Thyroid gland (tissue), 4 donors: Measurements from ENCODE around the gene RHEB. TPM values are rescaled to one million over a fixed set of nuclear protein-coding genes. Genes with fewer than 3 reads are reported as not detected.

ENCODE experiments used
- DNase-seq, 2 donors: peaks; one replicate each; pipeline ENCODE4 v3.0.0-alpha.2; 2019
- H3K27ac ChIP-seq, 3 donors: fragments of 200-600 bp; sonication (generic); 1 replicate in 2 of 3; 2 replicates in 1 of 3; pipeline ENCODE4 v1.5.1; 2016 to 2019; ENCODE audit warnings: mild to moderate bottlenecking in 1 of 3, moderate library complexity in 1 of 3
- H3K27me3 ChIP-seq: fragments of 200-600 bp; sonication (generic); one replicate; pipeline ENCODE4 v1.5.1; 2019
- H3K36me3 ChIP-seq, 2 donors: fragments of 200-600 bp; sonication (generic); one replicate each; pipeline ENCODE4 v1.5.1; 2016 to 2019
- H3K4me1 ChIP-seq, 2 donors: fragments of 200-600 bp; sonication (generic); one replicate each; pipeline ENCODE4 v1.5.1; 2017 to 2019
- H3K4me3 ChIP-seq, 3 donors: fragments of 200-600 bp; sonication (generic); replicated peaks in 1 of 3; 1 replicate in 2 of 3; 2 replicates in 1 of 3; pipeline ENCODE4 v1.5.1; 2016; ENCODE audit warnings: mild to moderate bottlenecking in 1 of 3
- H3K9me3 ChIP-seq: fragments of 200-600 bp; sonication (generic); one replicate; pipeline ENCODE4 v1.5.1; 2017
- POLR2A ChIP-seq, 2 donors: fragments of 450-650 bp; IDR thresholded peaks; one replicate each; pipeline ENCODE4 v1.6.1; 2017; ENCODE audit warnings: antibody characterized with exemption in 2 of 2, mild to moderate bottlenecking in 2 of 2, moderate library complexity in 1 of 2
- WGBS, 2 donors: methylation state at CpG; one replicate each; pipeline ENCODE4 v1.1.5; 2017; 5-methylcytosine and 5-hydroxymethylcytosine counted together
- intact Hi-C: fragments of 100-400 bp; cut with DNase I; formaldehyde crosslinking; loops from one replicate; pipeline ENCODE4 v1.15.1; 2023
- total RNA-seq, 4 donors: library from RNA; depleted of rRNA; stranded (reverse); fragments of >200 nt; gene quantifications; one replicate each; pipeline ENCODE4 v1.2.3, GENCODE V29; 2016
- TF ChIP-seq, protein P1 (sequence below), 6 experiments: fragments of 200-600 bp in 3 of 6; fragments of 450-650 bp in 3 of 6; sonication (generic) in 3 of 6; IDR thresholded peaks; one replicate each; pipeline ENCODE4 v1.5.1; 2016 to 2019; ENCODE audit warnings: antibody characterized with exemption in 6 of 6, mild to moderate bottlenecking in 2 of 6, inconsistent platforms in 1 of 6, moderate library complexity in 1 of 6

The RHEB gene
- total RNA-seq, 4 donors from 2014 or later: 88.3 to 104 (median 95.6) TPM

- H3K27ac ChIP-seq: no peak overlapping the region
- WGBS, 2 donors: 89 to 91% methylated on average over 5 of the region's 5 CpGs
- TF ChIP-seq, protein P1, sequence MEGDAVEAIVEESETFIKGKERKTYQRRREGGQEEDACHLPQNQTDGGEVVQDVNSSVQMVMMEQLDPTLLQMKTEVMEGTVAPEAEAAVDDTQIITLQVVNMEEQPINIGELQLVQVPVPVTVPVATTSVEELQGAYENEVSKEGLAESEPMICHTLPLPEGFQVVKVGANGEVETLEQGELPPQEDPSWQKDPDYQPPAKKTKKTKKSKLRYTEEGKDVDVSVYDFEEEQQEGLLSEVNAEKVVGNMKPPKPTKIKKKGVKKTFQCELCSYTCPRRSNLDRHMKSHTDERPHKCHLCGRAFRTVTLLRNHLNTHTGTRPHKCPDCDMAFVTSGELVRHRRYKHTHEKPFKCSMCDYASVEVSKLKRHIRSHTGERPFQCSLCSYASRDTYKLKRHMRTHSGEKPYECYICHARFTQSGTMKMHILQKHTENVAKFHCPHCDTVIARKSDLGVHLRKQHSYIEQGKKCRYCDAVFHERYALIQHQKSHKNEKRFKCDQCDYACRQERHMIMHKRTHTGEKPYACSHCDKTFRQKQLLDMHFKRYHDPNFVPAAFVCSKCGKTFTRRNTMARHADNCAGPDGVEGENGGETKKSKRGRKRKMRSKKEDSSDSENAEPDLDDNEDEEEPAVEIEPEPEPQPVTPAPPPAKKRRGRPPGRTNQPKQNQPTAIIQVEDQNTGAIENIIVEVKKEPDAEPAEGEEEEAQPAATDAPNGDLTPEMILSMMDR (IDR thresholded peaks at IDR 0.05): no peak
- no peak for TF ChIP-seq POLR2A (IDR thresholded peaks at IDR 0.05)
- H3K4me3 ChIP-seq: no peak overlapping the region
- DNase-seq: no peak
- H3K4me1 ChIP-seq: no peaks in the 10 kb centered on the region
- intact Hi-C loops: no loop called here
- H3K9me3 ChIP-seq: no peaks in the 10 kb centered on the region
- H3K27me3 ChIP-seq: no peaks in the 10 kb centered on the region
- H3K36me3 ChIP-seq: peaks cover 8 to 22% of the 10 kb centered on the region in 2 donors
These were observed 40.0 kb upstream of the RHEB start for GRCh38 chr7:151559557-151560183.

DNA sequence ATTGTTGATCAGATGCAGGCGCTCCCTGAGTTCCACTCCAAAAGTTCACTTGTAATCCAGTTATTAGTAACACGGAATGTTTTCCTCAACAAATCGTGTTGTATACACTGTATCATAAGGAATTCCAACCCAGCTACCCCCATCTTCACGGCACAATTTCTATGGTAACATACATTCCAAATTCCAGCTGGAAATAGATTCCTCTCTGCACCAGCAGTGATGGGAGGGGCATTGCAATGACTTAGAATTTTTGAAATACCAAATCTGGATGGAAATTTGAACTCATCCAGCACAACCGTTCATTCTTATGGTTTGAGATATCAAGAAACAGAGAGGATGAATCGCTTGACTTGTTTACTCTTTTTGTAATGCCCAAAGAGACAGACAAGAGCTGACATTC, 38.9 kb upstream of the RHEB start:
- H3K27me3 ChIP-seq: no peaks in the 10 kb centered on the region
- H3K4me1 ChIP-seq: no peaks in the 10 kb centered on the region
- no peak overlapping the region for H3K27ac ChIP-seq
- H3K36me3 ChIP-seq: peaks cover 4 to 18% of the 10 kb centered on the region in 2 donors
- H3K4me3 ChIP-seq: no peak overlapping the region
- intact Hi-C loops: no loop called here
- WGBS, 2 donors: 91 to 92% methylated on average over 6 of the region's 6 CpGs
- no peak for TF ChIP-seq POLR2A (IDR thresholded peaks at IDR 0.05)
- TF ChIP-seq, protein P1 (IDR thresholded peaks at IDR 0.05): no peak
- H3K9me3 ChIP-seq: no peaks in the 10 kb centered on the region
- DNase-seq: no peak

DNA sequence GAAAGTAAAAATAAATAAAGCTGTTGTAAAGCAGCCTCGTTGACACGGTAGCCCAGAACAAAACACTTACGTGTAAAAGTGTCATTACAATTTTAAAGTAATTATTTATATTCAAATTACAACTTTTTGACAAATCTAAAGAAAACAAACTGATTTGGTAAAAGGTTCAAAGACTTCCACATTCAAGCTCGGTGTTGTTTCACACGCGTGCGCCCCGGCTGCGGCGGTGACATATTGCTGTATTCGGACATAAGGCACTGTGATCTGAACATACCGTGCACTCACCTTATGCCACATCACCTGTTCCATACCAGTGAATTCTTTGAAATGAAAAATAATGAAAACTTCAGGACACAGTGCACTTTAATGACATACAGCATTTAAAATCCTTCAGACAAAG, 36.9 kb upstream of the RHEB start:
- TF ChIP-seq POLR2A (IDR thresholded peaks at IDR 0.05): no peak
- TF ChIP-seq, protein P1 (IDR thresholded peaks at IDR 0.05): no peak
- H3K36me3 ChIP-seq: peaks cover 0 to 16% of the 10 kb centered on the region in 2 donors
- no peaks in the 10 kb centered on the region for H3K27me3 ChIP-seq

GRCh38 chr7:151553356-151553755, 33.7 kb upstream of the RHEB start:
- Histone ChIP-seq H3K27me3 (no peaks in the 10 kb centered on the region), H3K9me3 (no peaks in the 10 kb centered on the region), H3K36me3 (peaks cover 0 to 4% of the 10 kb centered on the region in 2 donors), H3K4me3 (no peak overlapping the region), H3K4me1 (peaks cover 14 to 19% of the 10 kb centered on the region in 2 donors), H3K27ac (no peak overlapping the region)
- no peak for DNase-seq
- TF ChIP-seq, protein P1 (IDR thresholded peaks at IDR 0.05): no peak
- no peak for TF ChIP-seq POLR2A (IDR thresholded peaks at IDR 0.05)
- WGBS, 2 donors: 75 to 83% methylated on average over 6 to 15 of the region's 15 CpGs
- intact Hi-C loops: no loop called here

More for the DNA sequence above, 36.9 kb upstream of the RHEB start:
- Histone ChIP-seq H3K27ac (no peak overlapping the region), H3K4me3 (no peak overlapping the region), H3K4me1 (peaks cover 14 to 18% of the 10 kb centered on the region in 2 donors), H3K9me3 (no peaks in the 10 kb centered on the region)
- intact Hi-C loops: no loop called here
- DNase-seq: no peak
- WGBS, 2 donors: 96 to 97% methylated on average over 12 of the region's 12 CpGs

- TF ChIP-seq, protein P1 (IDR thresholded peaks at IDR 0.05): no peak
- TF ChIP-seq POLR2A (IDR thresholded peaks at IDR 0.05): no peak
- intact Hi-C loops: no loop called here
These were observed 32.8 kb upstream of the RHEB start for GRCh38 chr7:151552352-151553028.

More at GRCh38 chr7:151552352-151553028, 32.8 kb upstream of the RHEB start:
- peaks cover 14 to 19% of the 10 kb centered on the region in 2 donors for H3K4me1 ChIP-seq
- H3K9me3 ChIP-seq: no peaks in the 10 kb centered on the region
- H3K27me3 ChIP-seq: no peaks in the 10 kb centered on the region
- peak overlapping the region; percentile 33 to 64 (median 40) for H3K27ac ChIP-seq
- peak; percentile 84 to 85 for DNase-seq
- no peaks in the 10 kb centered on the region for H3K36me3 ChIP-seq
- H3K4me3 ChIP-seq: no peak overlapping the region
- 21 to 46% methylated on average over 10 of the region's 10 CpGs for WGBS, 2 donors
